ENCODE data around the gene MITF.

GRCh38 chr3:69998759-69999139 is 259.5 kb downstream of the MITF start:
- TF ChIP-seq EZH2 (IDR thresholded peaks at IDR 0.05; ENCODE audit: insufficient read depth, low read length): no peak
- no peak for TF ChIP-seq CTCF (IDR thresholded peaks at IDR 0.05; ENCODE audit: insufficient read depth, low read depth, low read length)
